LNCAP (cell line): ENCODE data around the gene CALN1.

Source experiments
- TF ChIP-seq, protein P1 (sequence below): fragments of 450-650 bp; IDR thresholded peaks from 2 replicates; pipeline ENCODE4 v1.5.1; 2017; ENCODE audit warnings: mild to moderate bottlenecking

Gene CALN1

DNA sequence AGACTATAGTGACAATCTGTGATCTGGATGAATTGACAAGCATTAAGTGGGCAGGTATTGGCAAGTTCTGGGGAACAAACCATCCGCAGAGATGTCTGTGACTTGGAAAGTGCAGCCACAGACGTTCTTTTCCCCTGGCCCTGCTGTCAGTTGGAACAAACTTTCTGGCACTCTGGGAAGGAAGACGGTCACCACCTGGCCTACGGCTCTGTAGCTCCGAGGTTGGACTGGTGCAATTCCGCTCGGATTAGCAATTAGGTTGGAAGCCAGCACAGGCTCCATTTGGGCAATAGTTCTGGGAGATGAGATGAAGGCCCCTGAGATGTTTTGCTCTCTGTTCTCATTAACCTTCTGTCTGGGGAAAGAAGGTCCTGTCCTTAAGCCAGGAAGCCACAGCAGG is 437.5 kb downstream of the CALN1 start:
- TF ChIP-seq, protein P1, sequence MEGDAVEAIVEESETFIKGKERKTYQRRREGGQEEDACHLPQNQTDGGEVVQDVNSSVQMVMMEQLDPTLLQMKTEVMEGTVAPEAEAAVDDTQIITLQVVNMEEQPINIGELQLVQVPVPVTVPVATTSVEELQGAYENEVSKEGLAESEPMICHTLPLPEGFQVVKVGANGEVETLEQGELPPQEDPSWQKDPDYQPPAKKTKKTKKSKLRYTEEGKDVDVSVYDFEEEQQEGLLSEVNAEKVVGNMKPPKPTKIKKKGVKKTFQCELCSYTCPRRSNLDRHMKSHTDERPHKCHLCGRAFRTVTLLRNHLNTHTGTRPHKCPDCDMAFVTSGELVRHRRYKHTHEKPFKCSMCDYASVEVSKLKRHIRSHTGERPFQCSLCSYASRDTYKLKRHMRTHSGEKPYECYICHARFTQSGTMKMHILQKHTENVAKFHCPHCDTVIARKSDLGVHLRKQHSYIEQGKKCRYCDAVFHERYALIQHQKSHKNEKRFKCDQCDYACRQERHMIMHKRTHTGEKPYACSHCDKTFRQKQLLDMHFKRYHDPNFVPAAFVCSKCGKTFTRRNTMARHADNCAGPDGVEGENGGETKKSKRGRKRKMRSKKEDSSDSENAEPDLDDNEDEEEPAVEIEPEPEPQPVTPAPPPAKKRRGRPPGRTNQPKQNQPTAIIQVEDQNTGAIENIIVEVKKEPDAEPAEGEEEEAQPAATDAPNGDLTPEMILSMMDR, result no peak

DNA sequence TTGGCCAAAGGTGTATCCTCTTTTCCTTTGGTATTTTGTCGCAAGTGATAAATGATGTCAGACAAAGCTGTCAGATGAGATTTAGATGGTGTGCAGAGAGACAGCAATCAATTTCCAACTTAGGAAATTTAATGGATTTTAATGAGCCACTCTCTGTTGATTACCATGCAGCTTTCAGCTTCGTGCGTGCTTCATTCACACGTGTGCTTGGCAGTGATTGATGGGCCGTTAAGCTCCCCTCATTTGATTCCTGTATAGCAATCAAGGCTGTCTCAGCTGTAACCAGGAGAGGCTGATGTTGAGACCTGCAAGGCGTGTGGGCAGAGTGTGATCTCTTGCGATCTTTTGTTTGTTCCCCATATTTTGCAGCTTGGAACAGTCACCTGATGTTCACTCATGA is 439.6 kb downstream of the CALN1 start:
- TF ChIP-seq, protein P1, result no peak

DNA sequence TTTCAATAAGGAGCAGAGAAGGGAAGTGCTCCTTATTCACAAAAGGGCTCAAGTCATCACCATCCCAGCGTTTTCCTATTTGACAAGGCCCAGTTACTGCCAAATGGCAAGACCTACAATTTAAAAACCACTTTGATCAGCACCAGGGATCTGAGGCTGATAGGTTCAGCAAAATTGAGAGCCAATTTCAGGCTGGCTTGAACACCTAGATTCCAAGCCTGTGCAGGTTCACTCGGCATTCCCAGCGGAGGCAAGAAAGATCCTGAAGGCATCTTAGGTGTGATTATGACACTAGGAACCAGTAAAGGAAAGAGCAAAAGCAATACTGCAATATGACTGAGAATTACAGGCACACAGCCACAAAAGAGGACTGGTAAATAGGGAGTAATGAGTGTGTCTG is 441.4 kb downstream of the CALN1 start:
- TF ChIP-seq, protein P1, result no peak

DNA sequence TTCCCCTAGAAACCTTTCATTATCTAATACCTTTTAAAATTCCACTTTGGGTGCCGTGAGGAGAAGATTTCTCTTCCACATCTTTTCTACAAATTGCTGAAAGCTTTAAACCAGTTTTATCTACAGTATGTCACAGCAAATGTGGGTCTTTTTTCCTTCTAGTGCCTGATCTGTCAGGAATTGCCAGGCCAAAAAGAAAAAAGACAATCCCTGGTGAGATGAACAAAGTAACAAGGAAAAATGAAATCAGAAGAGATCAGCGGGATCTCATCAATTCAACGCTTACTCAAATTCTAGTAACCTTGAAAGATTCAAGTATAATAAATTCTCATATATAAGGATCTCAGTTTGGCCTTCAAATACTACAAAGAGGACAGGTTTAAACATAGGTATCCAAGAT is 449.5 kb downstream of the CALN1 start:
- TF ChIP-seq, protein P1, result no peak

DNA sequence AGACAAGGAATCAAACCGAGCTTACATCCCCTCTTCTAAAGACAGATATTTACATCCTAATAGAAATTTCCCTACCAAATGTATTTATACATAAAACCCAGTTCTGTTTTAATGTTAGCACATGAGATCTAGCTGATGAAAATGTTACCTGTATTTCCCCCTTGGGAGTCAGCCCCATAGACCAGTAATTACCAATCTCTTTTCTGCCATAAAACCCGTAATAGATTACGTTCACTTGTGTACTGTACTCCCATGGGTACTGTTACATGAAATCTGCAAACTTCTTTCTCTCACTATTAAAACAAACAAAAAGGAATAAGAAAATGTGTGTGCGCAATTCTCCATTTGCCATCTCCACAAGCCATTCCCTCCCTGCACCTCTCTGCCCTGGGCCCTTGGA is 450.9 kb downstream of the CALN1 start:
- TF ChIP-seq, protein P1, result no peak

DNA sequence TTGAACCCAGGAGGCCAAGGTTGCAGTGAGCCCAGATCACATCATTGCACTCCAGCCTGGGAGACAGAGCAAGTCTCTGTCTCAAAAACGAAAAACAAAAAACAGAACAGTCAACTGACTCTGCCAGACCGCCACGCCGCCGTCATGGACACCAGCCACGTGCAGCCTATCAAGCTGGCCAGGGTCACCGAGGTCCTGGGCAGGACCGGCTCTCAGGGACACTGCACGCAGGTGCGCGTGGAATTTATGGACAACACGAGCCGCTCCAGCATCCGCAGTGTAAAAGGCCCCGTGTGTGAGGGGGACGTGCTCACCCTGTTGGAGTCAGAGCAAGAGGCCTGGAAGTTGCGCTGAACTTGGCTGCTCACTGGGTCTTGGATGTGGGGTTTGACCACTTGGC is 470.0 kb downstream of the CALN1 start:
- TF ChIP-seq, protein P1, result no peak

DNA sequence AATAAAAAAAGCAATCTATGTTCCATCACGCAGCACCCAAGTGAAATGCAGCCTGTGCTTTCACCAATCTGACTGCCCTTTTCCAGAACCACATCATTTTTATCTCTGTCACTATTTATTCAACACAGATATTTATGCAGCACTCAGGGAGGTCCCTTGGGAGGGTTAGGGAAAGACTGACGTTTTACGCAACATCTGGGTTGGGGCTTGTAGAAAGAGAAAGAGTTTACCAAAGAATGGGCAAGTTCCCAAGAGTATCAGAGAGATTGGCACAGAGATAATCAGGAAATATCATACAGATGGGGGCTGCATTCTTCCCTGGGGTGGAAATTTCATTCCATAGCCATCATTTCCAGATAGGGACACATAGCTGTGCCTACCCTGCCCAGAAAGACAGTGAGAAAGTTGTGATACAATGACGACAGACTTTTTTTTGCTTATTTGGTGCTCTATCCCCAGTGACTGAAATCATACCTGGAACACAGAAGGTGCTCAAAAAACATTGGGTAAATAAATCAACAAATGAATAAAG is 474.2 kb downstream of the CALN1 start:
- TF ChIP-seq, protein P1, result no peak

DNA sequence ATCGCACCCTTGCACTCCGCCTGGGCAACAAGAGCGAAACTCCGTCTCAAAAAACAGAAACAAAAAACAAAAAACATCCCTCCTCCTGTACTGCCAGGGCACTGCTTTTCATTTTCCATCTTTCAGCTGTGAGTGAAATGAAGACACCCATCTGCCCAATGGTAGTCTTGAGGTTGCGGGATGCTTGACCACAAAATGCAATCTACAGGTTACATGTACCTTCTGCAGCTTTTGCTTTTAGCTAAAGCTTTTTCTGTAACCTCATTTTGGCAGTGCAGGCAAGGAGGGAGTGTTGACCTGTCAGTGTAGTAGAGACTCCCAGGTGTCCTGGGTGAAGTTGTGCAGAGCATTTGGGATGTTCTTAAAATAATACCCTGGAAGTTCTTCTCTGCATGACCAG is 476.5 kb downstream of the CALN1 start:
- TF ChIP-seq, protein P1, result no peak
